SU-DHL-6 (cell line): Measurements from ENCODE around the gene OVCH1.

ENCODE experiments used
- H2AFZ ChIP-seq: fragments of 200-600 bp; sonication (generic); 2 replicates; pipeline ENCODE4 v1.6.1; 2014; ENCODE audit warnings: low read depth, mild to moderate bottlenecking, moderate library complexity, mixed read lengths, antibody characterized with exemption, low read length; ENCODE audit not compliant: severe bottlenecking
- H3F3A ChIP-seq: fragments of 200-600 bp; shearing (Covaris generic); 2 replicates; pipeline ENCODE4 v1.6.0; 2016; ENCODE audit warnings: antibody characterized with exemption, mild to moderate bottlenecking; ENCODE audit not compliant: insufficient read depth
- H3K27ac ChIP-seq: fragments of 200-600 bp; sonication (generic); 2 replicates; pipeline ENCODE4 v1.5.1; 2016; ENCODE audit warnings: low read depth, mild to moderate bottlenecking, low read length, moderate library complexity, mixed read lengths
- H3K27me3 ChIP-seq: fragments of 200-600 bp; sonication (generic), shearing (Covaris generic); 2 replicates; pipeline ENCODE4 v1.6.0; 2014; ENCODE audit warnings: mild to moderate bottlenecking, low read length
- H3K36me3 ChIP-seq: fragments of 200-600 bp; sonication (generic); 2 replicates; pipeline ENCODE4 v1.6.1; 2014; ENCODE audit warnings: mild to moderate bottlenecking, low read length, mixed read lengths
- H3K4me2 ChIP-seq: fragments of 300-600, 200-600 bp; shearing (Covaris generic), sonication (generic); 2 replicates; pipeline ENCODE4 v1.6.0; 2014; ENCODE audit warnings: low read length, low read depth, mild to moderate bottlenecking; ENCODE audit not compliant: poor library complexity, severe bottlenecking
- H3K4me3 ChIP-seq: fragments of 200-600 bp; sonication (generic); 2 replicates; pipeline ENCODE4 v1.5.1; 2014; ENCODE audit warnings: antibody characterized with exemption, low read length, mild to moderate bottlenecking, mixed read lengths; ENCODE audit not compliant: insufficient read depth, poor library complexity, severe bottlenecking
- H3K79me2 ChIP-seq: fragments of 200-600 bp; sonication (generic); 2 replicates; pipeline ENCODE4 v1.6.1; 2014; ENCODE audit warnings: mild to moderate bottlenecking, low read length, moderate library complexity; ENCODE audit not compliant: insufficient read depth
- H3K9ac ChIP-seq: fragments of 200-600 bp; sonication (generic); 2 replicates; pipeline ENCODE4 v1.7.0; 2014; ENCODE audit warnings: mild to moderate bottlenecking, low read length
- H3K9me2 ChIP-seq: fragments of 200-600 bp; sonication (generic); replicated peaks from 2 replicates; pipeline ENCODE4 v1.6.1; 2014; ENCODE audit warnings: low read length; ENCODE audit not compliant: insufficient read depth
- H3K9me3 ChIP-seq: fragments of 200-600 bp; sonication (generic); 2 replicates; pipeline ENCODE4 v1.6.1; 2014; ENCODE audit warnings: low read length, mixed read lengths; ENCODE audit not compliant: insufficient read depth
- H4K20me1 ChIP-seq: fragments of 200-600 bp; sonication (generic); 2 replicates; pipeline ENCODE4 v1.6.1; 2014; ENCODE audit warnings: low read depth, mild to moderate bottlenecking, antibody characterized with exemption, low read length, moderate library complexity, mixed read lengths
- EZH2phosphoT487 ChIP-seq: fragments of 200-600 bp; sonication (generic), shearing (Covaris generic); conservative IDR thresholded peaks from 2 replicates; pipeline ENCODE4 v1.6.1; 2018; ENCODE audit warnings: mild to moderate bottlenecking, antibody characterized with exemption, low read length, moderate library complexity, mixed read lengths
- TF ChIP-seq, protein P1 (sequence below): fragments of 200-600 bp; sonication (generic); IDR thresholded peaks from one replicate; pipeline ENCODE4 v1.5.1; 2017; ENCODE audit warnings: antibody characterized with exemption, mild to moderate bottlenecking, low read length, moderate library complexity; ENCODE audit not compliant: insufficient read depth, poor library complexity, severe bottlenecking

OVCH1 gene

DNA sequence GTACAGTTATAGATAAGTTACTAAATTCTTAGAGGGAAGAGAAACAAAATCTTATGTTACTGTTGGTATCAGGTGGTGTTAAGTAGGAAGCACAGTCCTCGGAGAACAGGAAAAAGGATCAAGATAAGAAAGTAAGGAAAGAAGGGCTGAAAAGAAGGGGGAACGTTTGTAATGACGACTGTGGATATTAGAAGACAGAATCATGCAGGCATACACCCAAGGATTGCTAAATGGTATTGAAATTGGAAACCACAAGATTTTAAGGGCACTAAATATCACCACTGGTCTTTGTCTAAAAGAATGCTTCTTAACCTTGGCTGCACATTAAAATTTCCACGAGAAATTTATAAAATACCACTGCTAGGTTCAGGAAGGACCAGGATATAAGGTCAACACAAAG, 82.4 kb downstream of the OVCH1 start:
- peaks cover 28% of the 10 kb centered on the region for H4K20me1 ChIP-seq
- no peaks in the 10 kb centered on the region for H3K9me3 ChIP-seq
- H3K9ac ChIP-seq = no peak overlapping the region
- H3K4me3 ChIP-seq = no peak overlapping the region
- H3K27me3 ChIP-seq = no peaks in the 10 kb centered on the region
- TF ChIP-seq EZH2phosphoT487 = no peak
- TF ChIP-seq, protein P1, sequence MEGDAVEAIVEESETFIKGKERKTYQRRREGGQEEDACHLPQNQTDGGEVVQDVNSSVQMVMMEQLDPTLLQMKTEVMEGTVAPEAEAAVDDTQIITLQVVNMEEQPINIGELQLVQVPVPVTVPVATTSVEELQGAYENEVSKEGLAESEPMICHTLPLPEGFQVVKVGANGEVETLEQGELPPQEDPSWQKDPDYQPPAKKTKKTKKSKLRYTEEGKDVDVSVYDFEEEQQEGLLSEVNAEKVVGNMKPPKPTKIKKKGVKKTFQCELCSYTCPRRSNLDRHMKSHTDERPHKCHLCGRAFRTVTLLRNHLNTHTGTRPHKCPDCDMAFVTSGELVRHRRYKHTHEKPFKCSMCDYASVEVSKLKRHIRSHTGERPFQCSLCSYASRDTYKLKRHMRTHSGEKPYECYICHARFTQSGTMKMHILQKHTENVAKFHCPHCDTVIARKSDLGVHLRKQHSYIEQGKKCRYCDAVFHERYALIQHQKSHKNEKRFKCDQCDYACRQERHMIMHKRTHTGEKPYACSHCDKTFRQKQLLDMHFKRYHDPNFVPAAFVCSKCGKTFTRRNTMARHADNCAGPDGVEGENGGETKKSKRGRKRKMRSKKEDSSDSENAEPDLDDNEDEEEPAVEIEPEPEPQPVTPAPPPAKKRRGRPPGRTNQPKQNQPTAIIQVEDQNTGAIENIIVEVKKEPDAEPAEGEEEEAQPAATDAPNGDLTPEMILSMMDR = no peak
- H3K9me2 ChIP-seq = no peaks in the 10 kb centered on the region
- no peak overlapping the region for H3K27ac ChIP-seq
- no peak overlapping the region for H3K4me2 ChIP-seq
- no peak overlapping the region for H2AFZ ChIP-seq
- no peaks in the 10 kb centered on the region for H3F3A ChIP-seq
- peaks cover 90% of the 10 kb centered on the region for H3K79me2 ChIP-seq
- H3K36me3 ChIP-seq = peaks cover 3% of the 10 kb centered on the region; the same call in 1 of the 2 replicates

DNA sequence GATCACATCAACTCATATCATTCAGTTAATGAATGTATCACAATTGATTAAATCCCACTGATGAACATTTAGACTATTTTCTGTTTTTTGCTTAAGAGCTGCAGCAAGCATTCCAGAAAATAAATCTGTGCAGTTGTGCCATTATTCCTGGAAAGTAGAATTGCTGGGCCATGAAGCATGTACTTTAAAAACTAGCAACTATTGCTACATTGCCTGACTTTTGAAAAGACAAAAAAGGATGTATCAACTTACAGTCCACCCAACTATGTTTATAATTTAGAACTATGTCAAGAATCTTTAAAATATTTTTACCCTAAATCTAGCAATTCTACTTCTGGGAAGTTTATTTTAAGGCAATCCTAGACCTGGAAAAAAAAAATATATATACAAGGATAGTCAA, 83.1 kb downstream of the OVCH1 start:
- no peak overlapping the region for H3K4me3 ChIP-seq
- no peak overlapping the region for H3K9ac ChIP-seq
- H3K27me3 ChIP-seq = no peaks in the 10 kb centered on the region
- TF ChIP-seq EZH2phosphoT487 = no peak
- TF ChIP-seq, protein P1 = no peak
- no peaks in the 10 kb centered on the region for H3K9me3 ChIP-seq
- no peak overlapping the region for H3K27ac ChIP-seq
- no peaks in the 10 kb centered on the region for H3K9me2 ChIP-seq
- H3K4me2 ChIP-seq = no peak overlapping the region
- no peak overlapping the region for H2AFZ ChIP-seq
- H3F3A ChIP-seq = no peaks in the 10 kb centered on the region
- peaks cover 87% of the 10 kb centered on the region for H3K79me2 ChIP-seq
- H3K36me3 ChIP-seq = no peaks in the 10 kb centered on the region
- H4K20me1 ChIP-seq = peaks cover 23% of the 10 kb centered on the region

DNA sequence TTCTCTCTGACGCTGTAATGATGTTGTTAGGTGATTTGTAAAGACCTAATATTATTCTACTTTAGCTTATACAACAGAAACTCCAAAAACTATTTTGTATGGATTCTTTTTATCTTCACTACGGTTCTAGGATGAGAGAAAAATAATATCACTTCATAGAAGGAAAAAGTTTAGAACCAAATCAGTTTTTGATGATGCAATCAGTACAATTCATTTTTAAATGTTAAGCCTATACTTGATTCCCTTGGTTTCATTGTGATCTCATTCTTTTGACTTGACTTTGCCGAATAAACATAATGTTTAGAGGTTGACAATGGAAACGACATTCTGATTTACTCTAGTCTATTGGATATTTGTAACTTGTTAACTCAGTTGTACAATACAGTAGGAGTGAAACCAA, 91.9 kb downstream of the OVCH1 start:
- H3K9me3 ChIP-seq = no peaks in the 10 kb centered on the region
- no peak for TF ChIP-seq EZH2phosphoT487
- TF ChIP-seq, protein P1 = no peak
- H3K4me3 ChIP-seq = no peak overlapping the region
- no peak overlapping the region for H3K27ac ChIP-seq
- peaks cover 20% of the 10 kb centered on the region for H3K36me3 ChIP-seq
- H3F3A ChIP-seq = no peaks in the 10 kb centered on the region; the same call in 1 of the 2 replicates
- H3K9me2 ChIP-seq = no peaks in the 10 kb centered on the region
- no peak overlapping the region for H3K4me2 ChIP-seq
- no peak overlapping the region for H3K9ac ChIP-seq
- no peak overlapping the region for H2AFZ ChIP-seq
- peaks cover 62% of the 10 kb centered on the region for H3K79me2 ChIP-seq
- H4K20me1 ChIP-seq = peaks cover 20% of the 10 kb centered on the region
- no peaks in the 10 kb centered on the region for H3K27me3 ChIP-seq
